ENCODE measurements around the gene MISP.

Gene MISP

DNA sequence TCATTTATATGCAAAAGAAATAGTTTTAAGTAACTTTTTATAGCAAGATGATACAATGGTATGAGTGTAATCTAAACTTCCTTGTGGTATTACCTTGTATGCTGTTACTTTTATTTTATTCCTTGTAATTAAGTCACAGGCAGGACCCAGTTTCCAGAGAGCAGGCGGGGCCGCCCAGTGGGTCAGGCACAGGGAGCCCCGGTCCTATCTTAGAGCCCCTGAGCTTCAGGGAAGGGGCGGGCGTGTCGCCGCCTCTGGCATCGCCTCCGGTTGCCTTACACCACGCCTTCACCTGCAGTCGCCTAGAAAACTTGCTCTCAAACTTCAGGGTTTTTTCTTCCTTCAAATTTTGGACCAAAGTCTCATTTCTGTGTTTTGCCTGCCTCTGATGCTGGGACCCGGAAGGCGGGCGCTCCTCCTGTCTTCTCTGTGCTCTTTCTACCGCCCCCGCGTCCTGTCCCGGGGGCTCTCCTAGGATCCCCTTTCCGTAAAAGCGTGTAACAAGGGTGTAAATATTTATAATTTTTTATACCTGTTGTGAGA, 60.7 kb downstream of the MISP start:
- DNase-seq, result no peak

DNA sequence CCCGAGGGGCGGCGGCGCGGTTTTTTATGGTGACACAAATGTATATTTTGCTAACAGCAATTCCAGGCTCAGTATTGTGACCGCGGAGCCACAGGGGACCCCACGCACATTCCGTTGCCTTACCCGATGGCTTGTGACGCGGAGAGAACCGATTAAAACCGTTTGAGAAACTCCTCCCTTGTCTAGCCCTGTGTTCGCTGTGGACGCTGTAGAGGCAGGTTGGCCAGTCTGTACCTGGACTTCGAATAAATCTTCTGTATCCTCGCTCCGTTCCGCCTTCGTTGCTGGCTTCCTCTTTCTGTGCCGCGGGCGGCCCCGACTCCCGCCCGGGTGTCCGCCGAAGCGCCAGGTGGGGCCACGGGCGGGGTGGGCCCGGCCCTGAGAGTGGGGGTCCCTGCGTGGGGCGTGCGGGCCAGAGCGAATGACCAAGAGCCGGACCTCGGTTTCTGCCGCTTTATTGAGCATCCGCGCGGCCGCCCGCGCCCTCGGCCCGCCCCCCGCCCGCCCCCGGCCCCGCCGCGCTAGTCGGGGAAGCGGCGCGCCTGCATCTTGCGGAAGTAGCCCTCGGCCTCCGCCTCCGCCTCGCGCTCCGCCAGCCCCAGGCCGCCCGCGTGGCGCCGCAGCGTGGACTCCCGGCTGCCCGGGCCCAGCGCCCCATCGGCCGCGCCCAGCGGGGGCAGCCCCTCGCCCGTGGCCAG, 61.3 kb downstream of the MISP start:
- DNase-seq, result no peak

DNA sequence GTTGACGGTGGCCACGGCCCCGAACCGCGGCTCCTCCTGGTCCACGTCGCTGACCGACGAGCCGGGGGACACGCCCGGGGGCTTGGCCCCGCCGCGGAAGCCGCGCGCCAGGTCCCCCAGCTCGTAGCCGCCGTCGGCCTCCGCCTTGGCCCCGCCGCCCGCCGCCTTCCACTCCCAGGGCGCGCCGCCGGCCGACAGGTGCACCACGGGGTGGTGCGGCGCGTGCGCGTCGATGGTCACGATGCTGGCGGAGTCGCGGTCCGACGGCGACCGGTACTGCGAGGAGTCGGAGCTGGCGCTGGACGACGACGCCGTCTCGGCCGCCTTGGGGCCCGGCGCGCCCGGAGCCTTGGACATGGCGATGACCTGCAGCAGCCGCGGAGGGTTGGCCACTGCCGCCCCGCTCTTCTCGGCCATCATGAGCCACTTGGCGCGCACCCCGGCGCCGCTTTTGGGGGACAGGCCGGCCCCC, 61.9 kb downstream of the MISP start:
- DNase-seq, result no peak

DNA sequence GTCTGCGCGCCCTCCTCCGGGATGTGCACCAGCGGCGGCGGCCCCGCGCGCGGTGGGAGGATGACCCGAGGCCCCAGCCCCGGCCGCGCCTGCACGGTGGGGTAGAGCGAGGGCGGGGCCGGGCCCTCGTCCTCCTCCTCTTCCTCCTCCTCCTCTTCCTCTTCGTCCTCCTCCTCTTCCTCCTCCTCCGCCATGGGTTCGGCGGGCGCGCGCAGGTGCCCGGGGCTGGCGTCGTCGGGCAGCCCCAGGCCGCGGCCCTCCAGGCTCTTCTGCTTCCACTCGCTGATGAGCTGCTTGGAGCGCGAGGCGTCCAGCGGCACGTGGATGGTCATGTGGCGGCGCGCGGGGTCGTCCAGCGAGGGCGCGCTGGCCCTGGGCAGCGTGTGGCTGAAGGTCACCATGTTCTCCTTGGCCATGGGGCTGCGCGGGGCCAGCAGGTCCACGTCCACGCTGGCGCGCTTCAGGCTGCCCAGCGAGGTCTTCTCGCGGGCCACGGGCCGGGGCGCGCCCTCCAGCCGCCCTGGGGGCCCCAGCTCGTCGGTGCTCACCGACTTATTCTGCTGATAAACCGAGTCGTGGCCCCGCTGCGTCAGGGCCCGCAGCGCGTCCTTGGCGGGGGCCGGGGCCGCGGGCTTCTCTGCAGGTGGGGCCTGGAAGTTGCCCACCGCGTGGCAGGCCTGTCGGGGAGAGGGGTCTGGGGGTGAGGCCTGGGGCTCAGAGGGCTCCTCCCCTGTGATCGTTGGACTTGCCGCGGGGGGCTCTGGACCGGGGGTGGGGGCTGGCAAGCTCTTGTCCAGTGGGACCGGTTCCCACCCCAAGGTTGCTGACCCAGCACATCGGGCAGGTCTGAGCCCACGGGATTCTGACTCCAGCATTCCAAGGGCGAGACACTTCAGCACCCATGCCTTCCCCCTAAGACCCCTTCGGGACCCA, 62.6 kb downstream of the MISP start:
- no peak for DNase-seq

All from stimulated activated CD8-positive, alpha-beta memory T cell treated with anti-CD3 and anti-CD28 coated beads, Interleukin-4, amount 100 ng/mL, for 48 hours (primary cell).